GM18907 (cell line): ENCODE measurements around the gene CARS1.

Experiments used
- ATAC-seq: cut with Tn5 transposase; IDR thresholded peaks from one replicate; pipeline ENCODE4 v1.9.1; 2021; ENCODE audit warnings: mild to moderate bottlenecking, moderate library complexity; ENCODE audit not compliant: unreplicated experiment

The CARS1 gene

DNA sequence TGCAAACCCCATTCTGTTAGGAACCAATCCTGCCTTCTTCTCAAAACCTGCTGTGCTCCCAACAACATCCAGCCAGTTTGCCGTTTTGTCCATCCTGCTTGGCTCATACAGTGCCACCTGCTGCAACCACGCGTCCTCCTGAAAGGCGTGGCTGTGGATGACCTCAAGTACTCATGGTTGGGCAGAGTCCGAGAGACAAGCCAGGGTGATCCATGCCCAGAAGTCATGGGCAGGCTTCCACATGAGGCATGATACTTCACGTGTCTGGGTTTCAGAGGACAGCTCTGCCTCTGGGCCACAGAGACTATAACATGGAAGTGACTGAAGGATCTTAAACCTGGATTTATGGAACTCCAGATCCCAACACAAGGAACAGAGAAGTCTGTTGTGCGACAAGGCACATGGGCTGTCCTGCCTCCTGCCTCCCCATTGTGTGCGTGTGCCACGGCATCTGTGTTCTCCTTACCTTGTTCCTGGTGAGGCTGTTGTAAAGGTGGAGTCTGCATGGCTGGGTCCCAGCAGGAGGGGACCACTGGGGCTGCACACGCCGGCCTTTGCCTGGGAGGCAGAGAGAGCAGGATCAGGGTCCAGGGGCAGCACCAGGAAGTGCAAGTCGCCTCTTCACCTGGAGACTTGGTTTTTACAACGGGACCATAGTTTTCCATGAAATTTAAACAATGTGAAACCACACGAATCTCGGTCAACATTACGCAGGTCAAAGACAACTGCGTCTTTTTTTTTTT lies 15.4 kb downstream of the CARS1 start:
- no peak for ATAC-seq

DNA sequence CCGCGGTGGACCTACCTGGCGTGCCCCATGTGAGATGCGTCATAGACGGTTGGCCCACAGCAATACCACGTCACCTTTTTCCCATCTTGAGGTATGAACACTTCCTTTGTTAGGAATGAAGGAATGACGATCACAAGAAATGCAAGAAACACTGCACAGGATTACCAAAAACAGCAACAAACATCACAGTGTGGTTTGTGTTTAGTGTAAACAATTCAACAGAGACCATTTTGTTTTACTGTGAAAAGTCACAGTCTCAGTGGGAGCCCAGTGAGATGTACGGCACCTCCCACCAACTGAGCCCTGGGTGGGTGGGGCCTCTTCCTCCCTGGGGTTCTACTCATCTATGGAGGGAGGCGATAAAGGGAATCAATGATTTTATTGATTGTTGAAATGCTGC lies 16.3 kb downstream of the CARS1 start:
- no peak for ATAC-seq

DNA sequence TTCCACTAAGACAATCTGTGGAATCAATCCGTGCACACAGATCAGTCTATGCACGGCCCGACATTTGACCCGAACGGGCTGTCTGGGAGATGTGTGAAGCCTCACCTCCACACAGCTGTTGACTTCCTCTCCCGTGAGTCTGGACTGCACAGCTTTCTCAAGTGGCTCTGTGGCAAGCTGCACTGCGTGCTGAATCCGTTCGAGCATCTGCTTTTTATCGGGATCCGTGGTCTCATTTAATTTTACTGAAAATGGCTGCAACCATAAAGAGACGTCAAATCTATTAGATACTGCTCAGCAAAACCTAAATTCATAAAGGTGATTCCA lies 19.3 kb downstream of the CARS1 start:
- no peak for ATAC-seq

GRCh38 chr11:3037040-3037944 lies 19.9 kb downstream of the CARS1 start:
- ATAC-seq = no peak

GRCh38 chr11:3036419-3036818 lies 20.8 kb downstream of the CARS1 start:
- no peak for ATAC-seq

GRCh38 chr11:3035333-3035732 lies 21.9 kb downstream of the CARS1 start:
- no peak for ATAC-seq

DNA sequence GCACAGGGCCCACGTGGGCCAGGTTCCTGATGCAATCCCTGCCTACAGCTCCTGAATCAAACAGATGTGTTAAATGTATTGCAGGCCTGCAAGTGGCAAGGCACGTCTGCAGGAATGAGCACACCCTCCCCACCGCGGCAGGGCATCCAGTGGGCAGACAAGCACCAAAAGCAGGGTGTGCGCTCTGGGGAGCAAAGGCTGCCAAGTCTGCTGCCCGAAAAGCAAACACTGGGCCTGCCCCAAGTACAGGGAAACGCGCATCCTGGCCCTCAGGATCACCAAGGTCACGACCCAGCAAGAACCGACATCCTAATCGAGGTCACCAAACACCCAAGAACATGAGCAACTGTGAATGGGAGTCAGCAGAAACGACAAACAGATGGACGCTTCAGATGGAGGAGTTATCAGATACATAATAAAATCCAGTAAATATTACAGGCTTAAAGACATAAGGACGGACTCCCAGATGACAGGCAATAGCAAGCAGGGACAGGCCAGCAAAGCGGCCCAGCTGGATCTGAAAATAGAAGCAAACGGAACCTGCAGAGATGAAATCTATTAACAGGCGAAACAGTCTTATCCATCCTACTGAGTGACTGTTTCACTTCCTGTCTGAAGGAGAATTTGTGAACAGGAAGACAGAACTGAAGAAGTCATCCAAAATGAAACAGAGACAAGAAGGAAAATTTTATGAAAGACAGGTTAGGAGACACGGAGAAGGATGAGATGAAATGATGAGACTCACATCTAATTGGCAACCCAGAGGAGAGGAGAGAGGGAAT lies 26.7 kb downstream of the CARS1 start:
- no peak for ATAC-seq

GRCh38 chr11:3028813-3029212 lies 28.4 kb downstream of the CARS1 start:
- ATAC-seq = no peak

DNA sequence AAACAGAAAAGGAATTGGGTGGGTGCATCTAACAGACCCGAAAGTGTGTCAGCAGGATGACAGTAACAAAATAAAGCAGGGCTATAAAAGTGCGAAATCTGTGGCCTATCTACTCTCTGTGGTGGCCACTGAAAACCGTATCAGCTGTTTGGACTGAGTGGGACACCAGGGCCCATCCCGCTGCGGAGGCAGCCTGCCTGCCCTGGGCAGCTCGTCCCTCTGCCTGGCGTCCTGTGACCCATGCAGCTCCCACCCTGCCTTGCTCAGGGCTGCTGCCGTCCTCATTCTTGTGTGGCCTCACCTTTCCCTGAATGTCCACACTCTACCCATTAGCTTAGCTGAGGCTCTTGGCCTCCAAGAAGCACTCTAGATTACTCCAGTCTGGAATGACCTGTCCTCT lies 30.4 kb downstream of the CARS1 start:
- ATAC-seq = no peak

GRCh38 chr11:3022982-3023381 lies 34.2 kb downstream of the CARS1 start:
- no peak for ATAC-seq

- no peak for ATAC-seq
These were observed 34.8 kb downstream of the CARS1 start for GRCh38 chr11:3022300-3022967.

- ATAC-seq = no peak
These were observed 36.1 kb downstream of the CARS1 start for GRCh38 chr11:3021125-3021524.

GRCh38 chr11:3020011-3020410 lies 37.2 kb downstream of the CARS1 start:
- no peak for ATAC-seq

GRCh38 chr11:3018596-3018995 lies 38.6 kb downstream of the CARS1 start:
- no peak for ATAC-seq

DNA sequence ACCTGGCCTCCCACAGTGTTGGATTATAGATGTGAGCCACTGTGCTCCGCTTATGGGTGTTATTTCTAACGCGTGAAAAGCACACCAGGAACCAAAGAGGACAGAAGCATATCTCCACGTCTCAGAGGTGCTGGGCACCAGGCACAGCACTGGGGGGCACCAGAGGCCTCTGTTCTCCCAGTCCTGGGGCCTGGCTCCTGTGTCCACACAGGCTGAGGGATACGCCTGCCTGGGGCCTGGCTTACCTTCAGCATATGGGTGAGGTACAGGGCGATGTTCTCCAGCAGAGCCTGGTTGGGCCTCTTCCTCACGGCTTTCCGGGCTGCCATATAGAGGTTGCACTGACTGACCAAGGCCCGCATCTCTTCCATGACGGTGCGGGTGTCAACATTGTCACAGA lies 40.4 kb downstream of the CARS1 start:
- ATAC-seq = no peak

GRCh38 chr11:3015796-3016195 lies 41.4 kb downstream of the CARS1 start:
- ATAC-seq = no peak

DNA sequence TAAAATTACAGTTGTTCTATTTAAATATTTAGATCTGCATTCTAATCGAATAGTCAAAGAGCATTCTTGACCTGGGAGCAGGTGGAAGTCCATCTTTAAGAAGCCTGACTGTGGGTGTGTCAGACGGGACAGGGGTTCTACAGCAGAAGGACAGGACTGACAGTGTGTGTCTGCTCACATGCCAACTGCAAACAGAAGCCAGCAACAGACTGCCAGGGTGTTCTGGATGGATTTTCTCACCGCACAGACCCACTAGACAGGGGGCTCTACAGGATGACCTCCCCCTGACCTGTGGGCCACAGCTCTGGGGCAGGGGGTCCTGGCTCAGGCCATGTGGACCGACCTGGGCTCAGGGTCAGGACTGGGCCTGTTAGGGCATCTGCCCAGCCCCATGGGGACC lies 42.3 kb downstream of the CARS1 start:
- no peak for ATAC-seq

DNA sequence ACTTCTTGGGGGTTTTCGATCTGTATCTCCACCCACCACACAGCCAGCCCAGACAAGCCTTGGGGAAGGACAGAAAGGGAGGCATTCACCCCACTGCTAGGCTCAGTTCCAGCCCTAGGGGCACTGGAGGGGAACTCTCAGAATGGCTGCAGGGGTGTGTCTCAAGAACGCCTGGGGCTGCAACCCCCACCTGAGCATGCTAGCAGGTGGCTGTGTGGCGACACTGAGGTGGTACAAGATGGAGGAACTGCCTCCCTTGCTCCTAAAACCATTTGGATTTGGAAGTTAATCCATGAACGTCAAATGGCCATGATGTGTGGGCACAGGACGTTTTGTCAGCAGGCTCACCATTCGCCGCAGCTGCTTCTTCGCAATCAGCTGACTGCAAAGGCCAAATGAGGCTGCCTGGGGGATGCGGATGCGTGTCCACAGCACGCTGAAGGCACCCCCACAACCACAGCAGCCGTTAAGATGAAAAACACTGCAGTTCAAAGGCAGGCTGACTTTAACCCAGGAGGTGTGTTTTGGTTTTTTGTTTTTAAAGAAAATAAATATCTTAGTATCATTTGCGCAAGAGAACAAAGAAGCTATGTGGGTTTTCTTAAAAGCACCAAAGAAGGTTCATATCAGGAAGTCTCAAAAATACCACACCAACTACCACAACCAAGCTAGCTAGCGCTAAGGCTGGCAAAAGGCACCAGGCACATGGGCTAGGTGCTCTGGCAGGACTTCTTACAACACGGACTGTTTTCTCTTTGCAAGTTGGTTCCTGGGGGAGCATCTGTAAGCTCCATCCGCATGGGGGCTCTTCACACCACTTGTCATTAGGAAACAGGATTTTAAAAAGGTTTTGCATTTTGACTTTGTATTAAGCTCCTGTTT lies 42.9 kb downstream of the CARS1 start:
- ATAC-seq = no peak

DNA sequence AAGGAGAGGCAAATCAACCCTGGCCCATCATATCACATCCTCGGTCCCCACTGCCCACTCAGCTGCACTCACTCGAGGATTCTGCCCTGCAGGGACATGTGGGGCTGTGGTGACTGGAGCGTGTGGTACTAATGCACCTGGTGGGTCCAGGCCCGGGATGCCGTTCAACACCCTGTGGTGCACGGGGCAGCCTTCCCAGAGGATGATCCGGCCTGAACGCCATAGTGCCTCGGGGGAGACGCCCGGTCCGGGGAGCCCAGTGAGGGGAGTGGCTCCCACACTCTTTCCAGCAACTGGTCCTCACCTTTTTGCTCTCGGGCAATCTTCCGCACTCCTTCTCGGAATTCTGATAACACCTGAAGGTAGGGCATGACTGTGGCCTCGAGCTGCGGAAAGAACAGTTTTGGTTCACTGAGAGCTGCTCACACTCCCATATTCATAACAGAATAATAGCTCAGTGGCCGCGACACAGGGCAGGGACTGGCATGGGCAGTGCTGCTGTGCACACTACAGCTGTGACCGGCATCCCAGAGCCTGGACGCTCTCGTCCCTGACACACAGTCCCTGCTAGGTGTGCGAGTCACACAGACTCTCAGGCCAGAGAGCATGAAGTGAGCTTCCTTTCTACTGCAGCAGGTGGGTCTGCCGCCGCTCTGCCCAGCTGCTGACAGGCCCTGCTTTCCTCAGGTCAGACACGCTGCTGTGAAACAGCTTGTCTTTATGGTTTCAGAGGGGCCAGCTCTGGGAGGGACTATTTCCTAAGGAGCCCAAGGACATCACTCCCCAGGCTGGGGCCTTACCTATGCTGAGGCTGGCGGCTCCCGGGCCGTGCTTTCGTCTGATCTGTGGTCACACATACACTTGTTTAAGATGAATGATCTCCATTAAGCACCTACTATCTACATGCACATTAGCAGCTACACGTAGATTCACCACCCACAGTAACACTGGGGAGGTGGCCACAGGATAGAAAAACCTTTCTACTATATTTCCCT lies 45.0 kb downstream of the CARS1 start:
- no peak for ATAC-seq
